ENCODE results near the gene ZNF672. TPM values are rescaled to one million over a fixed set of nuclear protein-coding genes. Genes with fewer than 3 reads are reported as not detected.

ZNF672 gene
- total RNA-seq, 2 experiments from 2014 or later = 48.4 to 54.5 TPM

- POLR2A ChIA-PET = interaction anchor here (1.5 kb wide), 1 partner anchor 9 kb away, joined by 4 read pairs; the partner anchor contains the start of gene ZNF692
Observed at GRCh38 chr1:248850124-248850523, 12.1 kb downstream of the ZNF672 start.

DNA sequence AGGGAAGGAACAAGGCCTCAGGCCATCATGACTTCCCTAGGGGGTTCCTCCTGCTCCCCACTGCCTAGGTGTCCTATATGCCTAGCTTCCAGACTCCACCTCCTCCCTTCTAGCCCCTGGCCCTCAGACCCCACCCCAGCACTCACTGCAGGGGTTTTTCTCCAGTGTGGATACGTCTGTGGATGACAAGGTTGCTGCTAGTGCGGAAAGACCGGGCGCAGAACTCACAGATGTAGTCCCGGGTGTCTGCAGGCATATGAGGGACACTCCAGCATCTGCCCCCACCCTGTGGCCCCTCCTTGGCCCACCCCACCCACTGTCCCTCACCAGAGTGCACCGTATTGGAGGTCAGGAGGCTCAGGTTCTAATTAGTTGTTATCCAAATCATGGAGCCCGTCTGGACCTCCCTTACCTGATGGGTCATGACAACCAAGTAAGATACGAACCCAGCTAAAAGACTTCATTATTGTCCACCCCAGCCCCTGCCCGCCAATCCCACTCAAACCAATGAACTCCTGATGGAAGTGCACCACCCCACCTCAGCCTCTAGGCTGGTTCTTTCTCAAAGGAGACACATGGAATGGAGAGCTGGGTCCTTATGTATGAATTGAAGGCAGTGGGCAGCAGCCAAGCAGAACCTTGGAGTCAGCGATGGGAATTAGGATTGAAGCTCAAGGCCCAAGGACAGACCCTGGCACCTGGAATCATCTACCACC, 12.7 kb downstream of the ZNF672 start:
- Mint-ChIP-seq H3K9me3 (ENCODE audit: insufficient read depth) (no peaks in the 10 kb centered on the region), H3K36me3 (ENCODE audit: low read depth) (peaks cover 51% of the 10 kb centered on the region), H3K27ac (no peak overlapping the region), H3K4me3 (no peak overlapping the region), H3K27me3 (ENCODE audit: low read depth) (no peaks in the 10 kb centered on the region), H3K4me1 (ENCODE audit: low read depth) (no peaks in the 10 kb centered on the region)
- ATAC-seq (no peak), DNase-seq (no peak)
- ChIA-PET CTCF (interaction anchor here (1.0 to 1.6 kb wide), 2 partner anchors 8 to 12 kb away, joined by 3 to 5 read pairs; partner anchors contain the start of genes ZNF672 and ZNF692), POLR2A (interaction anchor here (1.5 kb wide), 1 partner anchor 9 kb away, joined by 4 read pairs; the partner anchor contains the start of gene ZNF692)

More at GRCh38 chr1:248850124-248850523, 12.1 kb downstream of the ZNF672 start:
- CTCF ChIA-PET = interaction anchor here (1.0 to 1.6 kb wide), 2 partner anchors 9 to 11 kb away, joined by 3 to 5 read pairs; partner anchors contain the start of genes ZNF672 and ZNF692
- Mint-ChIP-seq H3K4me3 (no peak overlapping the region), H3K4me1 (ENCODE audit: low read depth) (no peaks in the 10 kb centered on the region), H3K36me3 (ENCODE audit: low read depth) (peaks cover 48% of the 10 kb centered on the region), H3K27ac (no peak overlapping the region), H3K27me3 (ENCODE audit: low read depth) (no peaks in the 10 kb centered on the region), H3K9me3 (ENCODE audit: insufficient read depth) (no peaks in the 10 kb centered on the region)
- DNase-seq (no peak), ATAC-seq (no peak)

DNA sequence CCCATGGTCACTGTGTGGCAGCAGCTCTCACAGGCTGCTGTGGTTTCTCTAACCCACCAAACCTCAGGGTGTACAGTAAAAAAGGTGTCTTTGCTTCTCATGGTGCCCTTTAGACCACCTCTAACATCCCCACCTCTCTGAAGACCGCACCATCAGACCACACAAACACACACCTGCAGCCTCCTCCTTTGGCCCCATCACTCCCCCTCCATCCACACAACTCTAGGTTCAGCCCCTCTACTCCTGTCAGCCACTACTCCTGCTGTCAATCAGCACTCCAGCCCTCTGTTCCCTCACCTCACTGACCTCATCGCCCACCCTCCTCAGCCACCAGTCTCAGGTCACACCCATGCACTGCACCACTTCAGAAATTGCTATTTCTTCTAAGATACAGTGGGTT, 13.4 kb downstream of the ZNF672 start:
- DNase-seq = no peak
- no peak overlapping the region for H3K27ac Mint-ChIP-seq
- no peaks in the 10 kb centered on the region for H3K9me3 Mint-ChIP-seq (ENCODE audit: insufficient read depth)
- ChIA-PET POLR2A (no interaction called here), CTCF (interaction anchor here (1.6 kb wide), 1 partner anchor 13 kb away, joined by 5 read pairs; the partner anchor contains the start of gene ZNF672)
- ATAC-seq = no peak
- H3K4me1 Mint-ChIP-seq (ENCODE audit: low read depth) = no peaks in the 10 kb centered on the region
- H3K36me3 Mint-ChIP-seq (ENCODE audit: low read depth) = peaks cover 50% of the 10 kb centered on the region
- no peak overlapping the region for H3K4me3 Mint-ChIP-seq
- H3K27me3 Mint-ChIP-seq (ENCODE audit: low read depth) = no peaks in the 10 kb centered on the region

GRCh38 chr1:248852481-248853405, 14.7 kb downstream of the ZNF672 start:
- Mint-ChIP-seq H3K27me3 (ENCODE audit: low read depth) (no peaks in the 10 kb centered on the region), H3K9me3 (ENCODE audit: insufficient read depth) (no peaks in the 10 kb centered on the region), H3K36me3 (ENCODE audit: low read depth) (peaks cover 50% of the 10 kb centered on the region), H3K27ac (no peak overlapping the region), H3K4me3 (no peak overlapping the region), H3K4me1 (ENCODE audit: low read depth) (peaks cover 4% of the 10 kb centered on the region)
- no peak for ATAC-seq
- DNase-seq = no peak
- ChIA-PET CTCF (interaction anchor here (1.1 kb wide), 1 partner anchor 9 kb away, joined by 3 read pairs; no protein-coding TSS in a partner anchor), POLR2A (no interaction called here)

DNA sequence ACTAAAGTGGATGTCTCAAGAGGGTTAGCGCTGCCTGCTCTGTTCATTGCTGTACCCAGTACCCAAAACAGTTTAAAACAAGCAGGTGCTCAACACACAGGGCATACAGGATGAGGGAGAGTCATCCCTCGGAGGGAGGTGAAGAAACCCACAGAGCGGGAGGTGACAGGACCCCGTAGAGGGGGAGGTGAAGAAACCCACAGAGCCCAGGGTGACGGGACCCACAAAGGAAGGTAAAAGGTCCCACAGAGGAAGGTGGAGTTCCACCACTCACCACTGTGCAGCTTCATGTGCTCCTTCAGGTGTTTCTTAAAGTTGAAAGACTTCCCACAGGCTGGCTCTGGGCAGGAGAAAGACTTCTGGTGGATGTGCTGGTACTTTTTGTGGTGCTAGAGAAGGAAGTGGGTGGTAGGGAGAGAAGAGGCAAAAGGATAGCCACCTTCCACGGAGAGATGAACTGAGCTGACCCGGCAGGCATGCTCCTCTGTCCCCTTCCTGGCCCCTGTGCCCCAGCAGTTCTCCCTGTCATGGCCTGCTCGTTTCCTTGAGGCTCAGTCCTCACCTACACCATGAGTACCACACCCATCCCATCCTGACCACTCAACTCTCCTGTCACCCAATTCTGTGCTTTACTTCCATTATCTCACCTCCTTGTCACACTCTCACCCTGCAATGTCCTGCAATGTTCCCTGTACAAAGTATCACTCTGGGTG, 15.8 kb downstream of the ZNF672 start:
- Mint-ChIP-seq H3K27ac (no peak overlapping the region), H3K27me3 (ENCODE audit: low read depth) (no peaks in the 10 kb centered on the region), H3K36me3 (ENCODE audit: low read depth) (peaks cover 48% of the 10 kb centered on the region), H3K9me3 (ENCODE audit: insufficient read depth) (no peaks in the 10 kb centered on the region), H3K4me3 (peak overlapping the region; percentile 59), H3K4me1 (ENCODE audit: low read depth) (peaks cover 4% of the 10 kb centered on the region)
- ChIA-PET CTCF (interaction anchor here (1.0 to 1.1 kb wide), 3 partner anchors 10 to 27 kb away, joined by 3 to 6 read pairs (median 3); no protein-coding TSS in a partner anchor), POLR2A (interaction anchor here (1.4 kb wide), 1 partner anchor 14 kb away, joined by 5 read pairs; no protein-coding TSS in a partner anchor)
- ATAC-seq = peak; percentile 48
- peak; percentile 71 for DNase-seq

GRCh38 chr1:248855580-248855979, 17.6 kb downstream of the ZNF672 start:
- POLR2A ChIA-PET = no interaction called here
- H3K27ac Mint-ChIP-seq = no peak overlapping the region
- H3K36me3 Mint-ChIP-seq (ENCODE audit: low read depth) = peaks cover 37% of the 10 kb centered on the region
- H3K4me1 Mint-ChIP-seq (ENCODE audit: low read depth) = peaks cover 17% of the 10 kb centered on the region
- CTCF ChIA-PET = no interaction called here
- DNase-seq (no peak), ATAC-seq (no peak)
- H3K27me3 Mint-ChIP-seq (ENCODE audit: low read depth) = no peaks in the 10 kb centered on the region
- H3K9me3 Mint-ChIP-seq (ENCODE audit: insufficient read depth) = no peaks in the 10 kb centered on the region
- no peak overlapping the region for H3K4me3 Mint-ChIP-seq

DNA sequence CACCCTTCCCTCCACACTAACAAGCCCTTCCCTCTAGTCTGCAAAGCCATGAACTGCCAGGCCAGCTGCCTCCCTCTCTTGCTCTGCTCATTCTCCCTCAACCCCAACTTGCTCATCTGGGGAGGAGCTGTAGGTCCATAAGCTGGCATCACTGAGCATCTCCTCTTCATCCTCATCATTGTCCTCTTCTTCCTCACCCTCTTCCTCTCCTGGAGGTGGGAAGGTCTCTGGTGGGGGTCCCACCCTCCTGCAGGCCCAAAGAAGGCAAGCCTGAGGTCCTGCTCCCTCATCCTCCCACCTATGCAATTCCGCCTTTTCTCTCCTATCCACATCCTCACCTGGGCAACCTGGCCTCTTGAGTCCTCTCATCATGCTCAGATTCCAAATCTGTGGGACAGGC, 18.2 kb downstream of the ZNF672 start:
- H3K36me3 Mint-ChIP-seq (ENCODE audit: low read depth) = peaks cover 37% of the 10 kb centered on the region
- ChIA-PET POLR2A (no interaction called here), CTCF (no interaction called here)
- no peaks in the 10 kb centered on the region for H3K27me3 Mint-ChIP-seq (ENCODE audit: low read depth)
- DNase-seq = no peak
- H3K4me3 Mint-ChIP-seq = no peak overlapping the region
- H3K9me3 Mint-ChIP-seq (ENCODE audit: insufficient read depth) = no peaks in the 10 kb centered on the region
- no peak for ATAC-seq
- peak overlapping the region; percentile 25 for H3K27ac Mint-ChIP-seq
- peaks cover 17% of the 10 kb centered on the region for H3K4me1 Mint-ChIP-seq (ENCODE audit: low read depth)

GRCh38 chr1:248857201-248857600, 19.2 kb downstream of the ZNF672 start:
- POLR2A ChIA-PET = interaction anchor here (1.0 kb wide), 1 partner anchor 20 kb away, joined by 3 read pairs; no protein-coding TSS in a partner anchor

DNA sequence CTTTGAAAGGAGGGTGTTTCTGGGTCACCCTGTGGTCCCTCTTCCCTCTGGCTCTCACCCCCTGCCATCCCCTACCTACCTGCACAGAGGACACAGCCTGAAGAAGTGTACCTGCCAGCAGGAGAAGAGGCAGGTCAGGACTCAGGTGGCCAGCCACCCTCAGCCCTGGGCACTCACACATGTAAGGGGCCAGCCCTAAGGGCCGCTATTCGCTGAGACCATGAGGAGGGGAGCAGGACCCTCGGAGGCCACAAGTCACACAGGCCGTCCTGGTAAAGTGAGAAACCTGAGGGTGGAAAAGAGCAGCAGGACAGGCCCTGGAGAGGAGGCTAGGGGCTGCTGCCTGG, 19.7 kb downstream of the ZNF672 start:
- H3K27ac Mint-ChIP-seq = peak overlapping the region; percentile 97
- peak overlapping the region; percentile 92 for H3K4me3 Mint-ChIP-seq
- no peaks in the 10 kb centered on the region for H3K9me3 Mint-ChIP-seq (ENCODE audit: insufficient read depth)
- H3K4me1 Mint-ChIP-seq (ENCODE audit: low read depth) = peaks cover 25% of the 10 kb centered on the region
- no peak for DNase-seq
- H3K27me3 Mint-ChIP-seq (ENCODE audit: low read depth) = peaks cover 6% of the 10 kb centered on the region
- POLR2A ChIA-PET = interaction anchor here (1.1 to 2.9 kb wide), 4 partner anchors 15 to 49 kb away, joined by 3 to 43 read pairs (median 10); partner anchors contain the start of genes SH3BP5L and ZNF672
- CTCF ChIA-PET = interaction anchor here (1.0 to 4.9 kb wide), 9 partner anchors 11 to 57 kb away, joined by 3 to 33 read pairs (median 9); partner anchors contain the start of genes SH3BP5L and ZNF672
- peaks cover 40% of the 10 kb centered on the region for H3K36me3 Mint-ChIP-seq (ENCODE audit: low read depth)
- no peak for ATAC-seq

More at GRCh38 chr1:248857201-248857600, 19.2 kb downstream of the ZNF672 start:
- Mint-ChIP-seq H3K27me3 (ENCODE audit: low read depth) (peaks cover 3% of the 10 kb centered on the region), H3K9me3 (ENCODE audit: insufficient read depth) (no peaks in the 10 kb centered on the region), H3K4me3 (peak overlapping the region; percentile 92), H3K4me1 (ENCODE audit: low read depth) (peaks cover 20% of the 10 kb centered on the region), H3K27ac (peak overlapping the region; percentile 97), H3K36me3 (ENCODE audit: low read depth) (peaks cover 37% of the 10 kb centered on the region)
- CTCF ChIA-PET = interaction anchor here (0.6 to 4.9 kb wide), 2 partner anchors 15 to 31 kb away, joined by 3 to 28 read pairs; no protein-coding TSS in a partner anchor
- no peak for DNase-seq
- ATAC-seq = no peak

- ATAC-seq (peak; percentile 40), DNase-seq (peak; percentile 48)
- peak overlapping the region; percentile 92 for H3K4me3 Mint-ChIP-seq
- peaks cover 6% of the 10 kb centered on the region for H3K27me3 Mint-ChIP-seq (ENCODE audit: low read depth)
- H3K9me3 Mint-ChIP-seq (ENCODE audit: insufficient read depth) = no peaks in the 10 kb centered on the region
- CTCF ChIA-PET = interaction anchor here (0.9 to 4.9 kb wide), 12 partner anchors 8 to 72 kb away, joined by 3 to 33 read pairs (median 6); partner anchors contain the start of genes PGBD2, SH3BP5L and ZNF672
- H3K27ac Mint-ChIP-seq = peak overlapping the region; percentile 97
- H3K4me1 Mint-ChIP-seq (ENCODE audit: low read depth) = peaks cover 28% of the 10 kb centered on the region
- POLR2A ChIA-PET = interaction anchor here (1.1 to 2.9 kb wide), 5 partner anchors 15 to 68 kb away, joined by 3 to 43 read pairs (median 3); partner anchors contain the start of genes SH3BP5L and ZNF672
- peaks cover 42% of the 10 kb centered on the region for H3K36me3 Mint-ChIP-seq (ENCODE audit: low read depth)
Observed at GRCh38 chr1:248858096-248858890, 20.3 kb downstream of the ZNF672 start.

Measured in activated CD8-positive, alpha-beta T cell treated with anti-CD3 and anti-CD28 coated beads, Interleukin-2, amount 10 ng/mL, durations not matched to agents 7 days and 5 days (primary cell).